K562 (cell line): ENCODE data around the gene ATP6V1F. TPM values are rescaled to one million over a fixed set of nuclear protein-coding genes. Genes with fewer than 3 reads are reported as not detected.

Experiments used
- ATAC-seq: fragments of 200-7000 bp; cut with Tn5 transposase; 3 replicates; pipeline ENCODE4 v1.9.1; 2020; ENCODE audit warnings: moderate library complexity
- BruUV-seq: library from RNA; stranded (reverse); fragments of 400-500 nt; replicated peaks from 2 replicates; lab custom pipeline; 2021; lab: Mats Ljungman, UMichigan
- CTCF ChIA-PET: fragments of 300-600 bp; formaldehyde crosslinking; extraction: SDS; loops from one replicate; lab custom pipeline; 2021; ENCODE audit warnings: low intra/inter-chr PET ratio; lab: Yijun Ruan, JAX
- POLR2A ChIA-PET: fragments of 300-600, 350-650 bp; sonication (Branson Sonifier 250); formaldehyde crosslinking; extraction: SDS; loops from one replicate; lab custom pipeline; 2021; ENCODE audit warnings: antibody characterized with exemption, inconsistent platforms; lab: Yijun Ruan, JAX
- DNase-seq, 4 experiments: peaks; one replicate each; pipeline versions ENCODE4 v3.0.0 to v3.0.0-alpha.2; 2011 to 2018; ENCODE audit warnings: low spot score in 3 of 4, mixed read lengths in 3 of 4; ENCODE audit errors: extremely low read depth in 1 of 4
- FAIRE-seq: peaks from 2 replicates; lab custom pipeline; 2011; peaks lifted over from hg19 to GRCh38; lab: Jason Lieb, UNC
- H2AFZ ChIP-seq: 2 replicates; pipeline ENCODE4 v1.6.0; 2011; ENCODE audit warnings: low read depth, low read length, control low read depth, inconsistent platforms
- H3K27ac ChIP-seq: fragments of 200-600 bp; 3 replicates; pipeline ENCODE4 v1.8.0; 2011; ENCODE audit warnings: low read depth, mild to moderate bottlenecking, control low read depth, inconsistent platforms, low read length, moderate library complexity, mixed read lengths; ENCODE audit errors: extremely low read depth
- H3K27me3 ChIP-seq, 2 experiments: fragments of 300-600 bp in 1 of 2; 2 replicates in 1 of 2; 3 replicates in 1 of 2; pipeline versions ENCODE4 v1.6.0 to v1.8.0; 2011; ENCODE audit warnings: inconsistent platforms in 2 of 2, low read length in 2 of 2, mild to moderate bottlenecking in 1 of 2, mixed read lengths in 1 of 2, moderate library complexity in 1 of 2; ENCODE audit not compliant: control insufficient read depth in 2 of 2, insufficient read depth in 2 of 2
- H3K36me3 ChIP-seq: fragments of 300-600 bp; 3 replicates; pipeline ENCODE4 v1.8.0; 2011; ENCODE audit warnings: mild to moderate bottlenecking, low read length, inconsistent platforms; ENCODE audit not compliant: control insufficient read depth, insufficient read depth
- H3K4me1 ChIP-seq, 2 experiments: fragments of 200-600 bp in 1 of 2; replicated peaks in 1 of 2; 2 replicates in 1 of 2; 3 replicates in 1 of 2; pipeline versions ENCODE4 v1.5.1 to v1.8.0; 2011; ENCODE audit warnings: inconsistent platforms in 2 of 2, low read length in 2 of 2, mild to moderate bottlenecking in 1 of 2, mixed read lengths in 1 of 2, moderate library complexity in 1 of 2; ENCODE audit not compliant: control insufficient read depth in 2 of 2, insufficient read depth in 2 of 2
- H3K4me2 ChIP-seq: 2 replicates; pipeline ENCODE4 v1.6.1; 2011; ENCODE audit warnings: low read length, control low read depth, inconsistent platforms, mixed read lengths; ENCODE audit not compliant: insufficient read depth
- H3K4me3 ChIP-seq: fragments of 200-600 bp; sonication (generic), shearing (Covaris generic); 2 replicates; pipeline ENCODE4 v1.5.1; 2016; ENCODE audit warnings: control low read depth, inconsistent platforms
- H3K79me2 ChIP-seq: fragments of 200-600 bp; 3 replicates; pipeline ENCODE4 v1.8.0; 2011; ENCODE audit warnings: low read length, inconsistent platforms; ENCODE audit not compliant: control insufficient read depth, insufficient read depth
- H3K9ac ChIP-seq, 2 experiments: 2 replicates each; pipeline versions ENCODE4 v1.6.0 to v1.6.1; 2011; ENCODE audit warnings: low read depth in 2 of 2, low read length in 2 of 2, control low read depth in 1 of 2, inconsistent platforms in 1 of 2, mild to moderate bottlenecking in 1 of 2, mixed read lengths in 1 of 2; ENCODE audit not compliant: insufficient read depth in 1 of 2
- H3K9me1 ChIP-seq: one replicate; pipeline ENCODE4 v1.6.0; 2011; ENCODE audit warnings: inconsistent platforms, mild to moderate bottlenecking, low read length, moderate library complexity; ENCODE audit not compliant: control insufficient read depth, insufficient read depth
- H3K9me3 ChIP-seq: replicated peaks from 2 replicates; pipeline ENCODE4 v1.5.1; 2011; ENCODE audit warnings: low read depth, low read length, inconsistent platforms; ENCODE audit not compliant: control insufficient read depth, insufficient read depth
- H4K20me1 ChIP-seq: replicated peaks from 2 replicates; pipeline ENCODE4 v1.6.1; 2011; ENCODE audit warnings: low read length, inconsistent platforms, mixed read lengths; ENCODE audit not compliant: control insufficient read depth, insufficient read depth
- ADNP ChIP-seq: fragments of 200-800 bp; sonication (Bioruptor generic); IDR thresholded peaks from 2 replicates; pipeline ENCODE4 v1.6.1; 2016; ENCODE audit warnings: missing genetic modification characterization, missing compliant biosample characterization
- CC2D1A ChIP-seq: fragments of 450-650 bp; IDR thresholded peaks from 2 replicates; pipeline ENCODE4 v1.6.1; 2017; ENCODE audit warnings: mild to moderate bottlenecking
- DNMT1 ChIP-seq: fragments of 450-650 bp; IDR thresholded peaks from 2 replicates; pipeline ENCODE4 v1.6.1; 2016; ENCODE audit warnings: antibody characterized with exemption, mild to moderate bottlenecking
- MTA2 ChIP-seq: fragments of 450-650 bp; IDR thresholded peaks from 2 replicates; pipeline ENCODE4 v1.6.1; 2016; ENCODE audit warnings: low read depth
- NEUROD1 ChIP-seq: fragments of 150-350 bp; IDR thresholded peaks from 2 replicates; pipeline ENCODE4 v1.6.1; 2014; ENCODE audit warnings: borderline replicate concordance, low read length, low read depth; ENCODE audit not compliant: partially characterized antibody
- PURB ChIP-seq: sonication (generic); formaldehyde crosslinking; IDR thresholded peaks from 2 replicates; pipeline ENCODE4 v1.9.0; 2021; ENCODE audit warnings: low read depth, mild to moderate bottlenecking, missing genetic modification reagents
- SIRT6 ChIP-seq: IDR thresholded peaks from one replicate; pipeline ENCODE4 v1.6.1; 2012; ENCODE audit warnings: low read depth, mild to moderate bottlenecking, control low read depth, inconsistent platforms, low read length, moderate library complexity
- TAF9B ChIP-seq: fragments of 450-650 bp; IDR thresholded peaks from 2 replicates; pipeline ENCODE4 v1.6.1; 2018; ENCODE audit warnings: mild to moderate bottlenecking; ENCODE audit not compliant: partially characterized antibody
- TCF7 ChIP-seq: sonication (generic); IDR thresholded peaks from 2 replicates; pipeline ENCODE4 v1.6.1; 2016; ENCODE audit warnings: antibody characterized with exemption, borderline replicate concordance
- THRAP3 ChIP-seq: fragments of 450-650 bp; IDR thresholded peaks from 2 replicates; pipeline ENCODE4 v1.6.1; 2016; ENCODE audit warnings: mild to moderate bottlenecking, inconsistent platforms, borderline replicate concordance
- ZSCAN29 ChIP-seq: fragments of 450-650 bp; IDR thresholded peaks from 2 replicates; pipeline ENCODE4 v1.6.1; 2017
- WGBS: fragments of 100-300 bp; shearing (Covaris generic); methylation state at CpG from one replicate; pipeline ENCODE4 v1.1.6; 2016; ENCODE audit warnings: low coverage, mixed read lengths; ENCODE audit not compliant: insufficient coverage; ENCODE audit errors: missing lambda C conversion rate; 5-methylcytosine and 5-hydroxymethylcytosine counted together
- in situ Hi-C: fragments of 300-500 bp; cut with MboI; formaldehyde crosslinking; loops from 4 replicates; pipeline ENCODE4 v1.15.0; 2018; ENCODE audit warnings: inconsistent platforms, mixed read lengths
- intact Hi-C: fragments of 100-400 bp; cut with micrococcal nuclease; formaldehyde crosslinking; loops from 2 replicates; pipeline ENCODE4 v1.14.2; 2022
- polyA plus RNA-seq, 8 experiments: library from polyadenylated mRNA; depleted of rRNA in 4 of 8; stranded (reverse) in 5 of 8; unstranded in 3 of 8; fragments of >200 nt; fragmentation: Nextera tagmentation in 2 of 8; fragmentation: Illumina TruSeq in 1 of 8; extraction: Ambion mirVana in 2 of 8; extraction: Trizol in 1 of 8; gene quantifications; 2 replicates each; pipeline versions ENCODE4 v1.2.1 to v1.2.3, GENCODE V29; 2011 to 2014; ENCODE audit warnings: inconsistent platforms in 1 of 8, missing spikeins in 1 of 8
- total RNA-seq, 7 experiments: library from RNA; depleted of rRNA in 6 of 7; stranded (reverse); fragments of >200 nt in 6 of 7; fragmentation: Illumina TruSeq in 2 of 7; extraction: Trizol in 2 of 7; gene quantifications; 2 replicates each; pipeline versions ENCODE4 v1.2.1 to v1.2.3, GENCODE V29; 2011 to 2021; ENCODE audit warnings: low replicate concordance in 1 of 7
- TF ChIP-seq, protein P1 (sequence below): fragments of 450-650 bp; conservative IDR thresholded peaks from 2 replicates; pipeline ENCODE4 v1.6.1; 2016; ENCODE audit warnings: missing genetic modification characterization, low read depth, mild to moderate bottlenecking, control low read depth, missing compliant biosample characterization
- TF ChIP-seq, protein P2 (sequence below): sonication (generic); formaldehyde crosslinking; IDR thresholded peaks from 2 replicates; pipeline ENCODE4 v1.8.1; 2023; ENCODE audit warnings: mild to moderate bottlenecking, missing genetic modification reagents, moderate library complexity
- TF ChIP-seq, protein P3 (sequence below): sonication (generic); formaldehyde crosslinking; IDR thresholded peaks from 2 replicates; pipeline ENCODE4 v1.8.0; 2022; ENCODE audit warnings: missing genetic modification reagents, mild to moderate bottlenecking, borderline replicate concordance
- TF ChIP-seq, protein P4 (sequence below): fragments of 250-450 bp; sonication (Bioruptor Pico); IDR thresholded peaks from 2 replicates; pipeline ENCODE4 v1.4.0; 2020; ENCODE audit warnings: mild to moderate bottlenecking, moderate library complexity

ATP6V1F gene
- total and polyA plus RNA-seq, 9 of the 15 experiments (the other 6 are each of a cell fraction or from before 2014, with no cell fraction given), result 206 to 1,123 (median 542) TPM

DNA sequence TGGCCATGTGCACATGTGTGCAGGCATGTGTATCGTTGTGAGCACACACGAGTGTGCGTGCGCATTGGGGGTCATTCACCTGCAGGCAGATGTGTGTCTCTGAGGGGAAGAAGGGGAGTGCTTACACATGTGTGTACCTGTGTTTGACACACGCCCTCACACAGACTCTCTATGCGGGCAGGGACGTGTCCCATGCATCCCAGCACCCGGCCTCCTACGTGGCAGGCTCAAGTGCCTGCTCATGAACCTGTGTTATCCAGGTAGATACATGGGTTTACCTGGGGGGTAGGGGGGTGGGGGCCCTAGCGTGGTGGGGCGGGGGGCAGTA, 29.2 kb downstream of the ATP6V1F start (continued):
- no peak for TF ChIP-seq DNMT1
- TF ChIP-seq, protein P1, sequence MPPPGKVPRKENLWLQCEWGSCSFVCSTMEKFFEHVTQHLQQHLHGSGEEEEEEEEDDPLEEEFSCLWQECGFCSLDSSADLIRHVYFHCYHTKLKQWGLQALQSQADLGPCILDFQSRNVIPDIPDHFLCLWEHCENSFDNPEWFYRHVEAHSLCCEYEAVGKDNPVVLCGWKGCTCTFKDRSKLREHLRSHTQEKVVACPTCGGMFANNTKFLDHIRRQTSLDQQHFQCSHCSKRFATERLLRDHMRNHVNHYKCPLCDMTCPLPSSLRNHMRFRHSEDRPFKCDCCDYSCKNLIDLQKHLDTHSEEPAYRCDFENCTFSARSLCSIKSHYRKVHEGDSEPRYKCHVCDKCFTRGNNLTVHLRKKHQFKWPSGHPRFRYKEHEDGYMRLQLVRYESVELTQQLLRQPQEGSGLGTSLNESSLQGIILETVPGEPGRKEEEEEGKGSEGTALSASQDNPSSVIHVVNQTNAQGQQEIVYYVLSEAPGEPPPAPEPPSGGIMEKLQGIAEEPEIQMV (tag), result no peak
- no peak for TF ChIP-seq MTA2
- TF ChIP-seq CC2D1A, result no peak
- no peak for TF ChIP-seq SIRT6
- TF ChIP-seq NEUROD1, result no peak
- TF ChIP-seq, all 486 proteins: peak for 0

DNA sequence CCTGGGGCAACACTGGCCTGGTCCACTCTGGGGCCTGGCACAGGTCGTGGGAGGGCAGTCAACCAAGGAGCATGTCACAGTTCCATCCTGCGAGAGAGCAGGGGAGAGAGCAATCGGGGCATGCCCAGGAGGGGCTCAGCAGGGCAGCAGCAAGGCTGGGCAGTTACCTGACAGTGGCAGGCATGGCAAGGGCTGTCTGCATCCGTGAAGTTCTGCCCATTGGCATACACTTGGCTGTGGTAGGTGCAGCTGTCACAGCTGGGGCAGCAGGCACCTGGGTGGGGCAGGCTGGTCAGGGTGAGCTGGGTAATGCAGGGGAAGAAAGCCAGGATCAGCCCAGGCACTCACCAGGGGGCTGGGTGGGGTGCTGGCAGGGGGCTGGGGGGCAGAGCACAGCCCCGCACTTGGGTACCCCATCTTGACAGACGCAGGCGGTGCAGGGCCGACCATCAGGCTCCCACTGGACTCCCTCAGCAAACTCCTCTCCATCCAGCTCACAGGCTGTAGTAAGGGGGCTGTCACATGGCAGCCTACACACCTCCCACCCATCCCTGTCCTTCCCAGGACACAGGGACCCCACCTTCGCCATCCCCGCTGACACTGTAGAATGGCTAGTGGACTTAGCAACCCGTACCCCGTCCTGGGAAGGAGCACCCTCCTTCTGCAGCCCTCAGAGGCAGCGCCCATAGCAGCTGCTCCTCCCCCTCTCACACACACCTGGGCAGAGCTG, 30.0 kb downstream of the ATP6V1F start:
- ATAC-seq, result no peak
- peaks cover 14 to 47% of the 10 kb centered on the region in 2 experiments for H3K27me3 ChIP-seq
- no peaks in the 10 kb centered on the region for H3K9me1 ChIP-seq
- no peak for FAIRE-seq
- no peaks in the 10 kb centered on the region for H3K36me3 ChIP-seq
- H3K4me1 ChIP-seq, result peaks cover 0 to 43% of the 10 kb centered on the region in 2 experiments; a peak in 2 of 5 replicates
- intact Hi-C loops (no loop called here), in situ Hi-C loops (no loop called here)
- no peaks in the 10 kb centered on the region; the same call in 1 of the 2 replicates for H4K20me1 ChIP-seq
- no peak overlapping the region for H3K27ac ChIP-seq
- ChIA-PET CTCF (no interaction called here), POLR2A (no interaction called here)
- peaks cover 4% of the 10 kb centered on the region for H3K9me3 ChIP-seq
- no peak overlapping the region for H3K4me2 ChIP-seq
- H3K79me2 ChIP-seq, result no peaks in the 10 kb centered on the region
- WGBS, result 13% methylated on average over 13 of the region's 13 CpGs
- no peak overlapping the region for H2AFZ ChIP-seq
- 0 out of 4 replicates have a peak overlapping the region, but pooled peaks of 1 of the 2 experiments have one; percentile 22 for H3K9ac ChIP-seq
- H3K4me3 ChIP-seq, result no peak overlapping the region
- DNase-seq, result no peak
- no TSS peak for BruUV-seq
- TF ChIP-seq, protein P2, sequence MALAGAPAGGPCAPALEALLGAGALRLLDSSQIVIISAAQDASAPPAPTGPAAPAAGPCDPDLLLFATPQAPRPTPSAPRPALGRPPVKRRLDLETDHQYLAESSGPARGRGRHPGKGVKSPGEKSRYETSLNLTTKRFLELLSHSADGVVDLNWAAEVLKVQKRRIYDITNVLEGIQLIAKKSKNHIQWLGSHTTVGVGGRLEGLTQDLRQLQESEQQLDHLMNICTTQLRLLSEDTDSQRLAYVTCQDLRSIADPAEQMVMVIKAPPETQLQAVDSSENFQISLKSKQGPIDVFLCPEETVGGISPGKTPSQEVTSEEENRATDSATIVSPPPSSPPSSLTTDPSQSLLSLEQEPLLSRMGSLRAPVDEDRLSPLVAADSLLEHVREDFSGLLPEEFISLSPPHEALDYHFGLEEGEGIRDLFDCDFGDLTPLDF (CRISPR knock-in tag), result no peak
- TF ChIP-seq ZSCAN29 (no peak), TAF9B (no peak), ADNP (tag) (no peak), THRAP3 (no peak), TCF7 (no peak), PURB (no peak)
- TF ChIP-seq, protein P3, sequence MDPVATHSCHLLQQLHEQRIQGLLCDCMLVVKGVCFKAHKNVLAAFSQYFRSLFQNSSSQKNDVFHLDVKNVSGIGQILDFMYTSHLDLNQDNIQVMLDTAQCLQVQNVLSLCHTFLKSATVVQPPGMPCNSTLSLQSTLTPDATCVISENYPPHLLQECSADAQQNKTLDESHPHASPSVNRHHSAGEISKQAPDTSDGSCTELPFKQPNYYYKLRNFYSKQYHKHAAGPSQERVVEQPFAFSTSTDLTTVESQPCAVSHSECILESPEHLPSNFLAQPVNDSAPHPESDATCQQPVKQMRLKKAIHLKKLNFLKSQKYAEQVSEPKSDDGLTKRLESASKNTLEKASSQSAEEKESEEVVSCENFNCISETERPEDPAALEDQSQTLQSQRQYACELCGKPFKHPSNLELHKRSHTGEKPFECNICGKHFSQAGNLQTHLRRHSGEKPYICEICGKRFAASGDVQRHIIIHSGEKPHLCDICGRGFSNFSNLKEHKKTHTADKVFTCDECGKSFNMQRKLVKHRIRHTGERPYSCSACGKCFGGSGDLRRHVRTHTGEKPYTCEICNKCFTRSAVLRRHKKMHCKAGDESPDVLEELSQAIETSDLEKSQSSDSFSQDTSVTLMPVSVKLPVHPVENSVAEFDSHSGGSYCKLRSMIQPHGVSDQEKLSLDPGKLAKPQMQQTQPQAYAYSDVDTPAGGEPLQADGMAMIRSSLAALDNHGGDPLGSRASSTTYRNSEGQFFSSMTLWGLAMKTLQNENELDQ (CRISPR knock-in tag), result no peak
- TF ChIP-seq, protein P4, sequence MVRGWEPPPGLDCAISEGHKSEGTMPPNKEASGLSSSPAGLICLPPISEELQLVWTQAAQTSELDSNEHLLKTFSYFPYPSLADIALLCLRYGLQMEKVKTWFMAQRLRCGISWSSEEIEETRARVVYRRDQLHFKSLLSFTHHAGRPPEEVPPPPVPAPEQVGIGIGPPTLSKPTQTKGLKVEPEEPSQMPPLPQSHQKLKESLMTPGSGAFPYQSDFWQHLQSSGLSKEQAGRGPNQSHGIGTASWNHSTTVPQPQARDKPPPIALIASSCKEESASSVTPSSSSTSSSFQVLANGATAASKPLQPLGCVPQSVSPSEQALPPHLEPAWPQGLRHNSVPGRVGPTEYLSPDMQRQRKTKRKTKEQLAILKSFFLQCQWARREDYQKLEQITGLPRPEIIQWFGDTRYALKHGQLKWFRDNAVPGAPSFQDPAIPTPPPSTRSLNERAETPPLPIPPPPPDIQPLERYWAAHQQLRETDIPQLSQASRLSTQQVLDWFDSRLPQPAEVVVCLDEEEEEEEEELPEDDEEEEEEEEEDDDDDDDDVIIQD, result no peak
